Epithelial cell of esophagus (primary cell): ENCODE data around the gene MVD.

Experiments used
- DNase-seq: peaks from one replicate; pipeline ENCODE4 v3.0.0; 2010; ENCODE audit warnings: low read depth
- H3K4me3 ChIP-seq: 2 replicates; pipeline ENCODE4 v1.5.1; 2011; ENCODE audit warnings: mild to moderate bottlenecking, low read length, control low read depth
- TF ChIP-seq, protein P1 (sequence below): IDR thresholded peaks from 2 replicates; pipeline ENCODE4 v1.5.1; 2011; ENCODE audit warnings: low read depth, mild to moderate bottlenecking, low read length, control low read depth, inconsistent platforms; ENCODE audit not compliant: insufficient read depth; ENCODE audit errors: missing control alignments

The MVD gene

DNA sequence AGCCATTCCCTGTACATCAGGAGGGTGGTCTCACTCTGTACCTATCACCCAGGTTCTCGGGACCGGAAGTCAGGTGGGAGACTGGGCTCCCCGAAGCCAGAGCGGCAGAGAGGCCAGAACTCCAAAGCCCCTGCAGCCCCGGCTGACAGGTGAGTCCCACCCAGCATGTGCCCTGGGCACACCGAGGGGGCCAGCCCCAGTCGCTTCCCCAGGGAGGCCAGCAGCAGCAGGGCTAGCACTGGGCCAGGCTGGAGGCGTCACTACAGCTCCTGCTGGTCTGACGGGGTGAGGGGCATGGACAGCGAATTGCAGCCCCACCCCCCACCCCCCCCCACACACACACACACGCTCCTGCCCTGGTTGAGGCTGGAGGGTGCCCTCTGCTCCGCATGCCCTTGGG is 32.5 kb downstream of the MVD start:
- no peak for DNase-seq
- TF ChIP-seq, protein P1, sequence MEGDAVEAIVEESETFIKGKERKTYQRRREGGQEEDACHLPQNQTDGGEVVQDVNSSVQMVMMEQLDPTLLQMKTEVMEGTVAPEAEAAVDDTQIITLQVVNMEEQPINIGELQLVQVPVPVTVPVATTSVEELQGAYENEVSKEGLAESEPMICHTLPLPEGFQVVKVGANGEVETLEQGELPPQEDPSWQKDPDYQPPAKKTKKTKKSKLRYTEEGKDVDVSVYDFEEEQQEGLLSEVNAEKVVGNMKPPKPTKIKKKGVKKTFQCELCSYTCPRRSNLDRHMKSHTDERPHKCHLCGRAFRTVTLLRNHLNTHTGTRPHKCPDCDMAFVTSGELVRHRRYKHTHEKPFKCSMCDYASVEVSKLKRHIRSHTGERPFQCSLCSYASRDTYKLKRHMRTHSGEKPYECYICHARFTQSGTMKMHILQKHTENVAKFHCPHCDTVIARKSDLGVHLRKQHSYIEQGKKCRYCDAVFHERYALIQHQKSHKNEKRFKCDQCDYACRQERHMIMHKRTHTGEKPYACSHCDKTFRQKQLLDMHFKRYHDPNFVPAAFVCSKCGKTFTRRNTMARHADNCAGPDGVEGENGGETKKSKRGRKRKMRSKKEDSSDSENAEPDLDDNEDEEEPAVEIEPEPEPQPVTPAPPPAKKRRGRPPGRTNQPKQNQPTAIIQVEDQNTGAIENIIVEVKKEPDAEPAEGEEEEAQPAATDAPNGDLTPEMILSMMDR: no peak
- no peak overlapping the region for H3K4me3 ChIP-seq

DNA sequence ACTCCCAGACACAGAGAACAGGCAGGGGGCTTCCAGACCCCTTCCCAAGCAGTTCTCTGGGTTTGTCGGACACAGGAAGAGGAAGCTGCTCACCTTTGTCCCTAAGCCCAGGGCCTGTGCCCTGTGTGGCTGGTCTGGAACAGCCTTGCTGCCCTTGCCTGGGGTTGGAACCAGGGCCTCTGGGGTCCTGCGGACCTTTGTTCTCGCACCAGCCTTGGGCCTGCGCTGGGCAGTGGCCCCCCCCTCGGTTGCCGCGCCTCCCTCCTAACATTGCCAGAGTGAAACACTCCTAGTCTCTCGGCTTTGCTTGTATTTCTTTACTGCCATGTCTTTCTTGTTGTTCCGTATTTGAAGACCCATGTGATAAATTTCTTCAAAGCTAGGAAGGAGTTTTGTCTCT is 33.1 kb downstream of the MVD start:
- TF ChIP-seq, protein P1: no peak
- DNase-seq: no peak
- no peak overlapping the region for H3K4me3 ChIP-seq

DNA sequence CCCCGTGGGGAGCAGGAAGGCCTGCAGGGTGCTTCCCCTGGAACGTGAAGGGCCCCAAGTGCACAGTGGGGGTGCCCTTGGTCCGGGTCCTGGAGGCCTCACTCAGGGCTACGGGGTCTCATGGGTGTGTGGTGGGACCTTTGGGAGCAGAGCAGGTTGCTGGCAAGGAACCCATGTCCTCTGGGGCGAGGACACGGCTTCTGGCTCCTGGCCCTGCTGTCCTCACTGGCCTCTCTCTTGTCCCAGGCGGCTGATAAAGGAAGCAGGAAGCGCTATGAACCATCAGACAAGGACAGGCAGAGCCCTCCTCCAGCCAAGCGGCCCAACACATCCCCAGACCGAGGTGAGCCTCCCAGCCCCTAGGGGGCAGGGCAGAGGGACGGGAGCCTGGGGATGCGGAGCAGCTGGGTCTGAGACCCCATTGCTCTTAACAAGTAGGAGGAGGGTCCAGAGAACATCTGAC is 34.3 kb downstream of the MVD start:
- TF ChIP-seq, protein P1: no peak
- no peak overlapping the region for H3K4me3 ChIP-seq
- no peak for DNase-seq

DNA sequence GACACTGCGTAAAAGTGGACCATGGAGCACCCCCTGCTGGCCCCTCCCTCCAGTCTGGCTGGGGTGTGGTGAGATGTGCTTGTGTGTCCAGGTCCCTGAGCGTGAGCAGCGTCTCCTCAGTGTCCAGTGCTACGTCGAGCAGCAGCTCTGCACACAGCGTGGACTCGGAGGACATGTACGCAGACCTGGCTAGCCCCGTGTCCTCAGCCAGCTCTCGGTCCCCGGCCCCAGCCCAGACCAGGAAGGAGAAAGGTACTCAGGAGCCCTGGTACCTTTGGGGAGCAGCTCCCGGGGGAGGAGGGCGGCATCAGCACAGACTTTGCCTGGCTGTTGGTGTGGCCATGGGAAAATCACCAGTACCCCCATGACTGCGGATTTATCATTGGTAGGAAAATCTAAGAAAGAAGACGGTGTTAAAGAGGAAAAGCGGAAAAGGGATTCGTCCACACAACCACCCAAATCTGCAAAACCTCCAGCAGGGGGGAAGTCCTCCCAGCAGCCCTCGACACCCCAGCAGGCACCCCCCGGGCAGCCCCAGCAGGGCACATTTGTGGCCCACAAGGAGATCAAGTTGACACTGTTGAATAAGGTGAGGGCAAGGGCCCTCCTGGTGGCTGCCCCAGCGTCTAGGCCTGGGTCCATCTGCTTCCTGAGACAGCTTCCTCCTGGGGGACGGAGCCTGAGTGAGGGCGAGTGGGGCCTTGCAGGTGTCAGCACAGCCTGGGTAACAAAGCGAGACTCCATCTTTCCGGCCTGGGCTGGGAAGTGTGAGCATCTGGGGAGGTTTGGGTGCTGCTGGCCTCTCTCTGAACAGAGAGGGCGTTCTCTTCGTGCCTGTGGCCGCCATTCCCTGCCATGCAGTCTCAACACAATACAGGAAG is 35.1 kb downstream of the MVD start:
- no peak for DNase-seq
- H3K4me3 ChIP-seq: no peak overlapping the region
- TF ChIP-seq, protein P1: no peak

DNA sequence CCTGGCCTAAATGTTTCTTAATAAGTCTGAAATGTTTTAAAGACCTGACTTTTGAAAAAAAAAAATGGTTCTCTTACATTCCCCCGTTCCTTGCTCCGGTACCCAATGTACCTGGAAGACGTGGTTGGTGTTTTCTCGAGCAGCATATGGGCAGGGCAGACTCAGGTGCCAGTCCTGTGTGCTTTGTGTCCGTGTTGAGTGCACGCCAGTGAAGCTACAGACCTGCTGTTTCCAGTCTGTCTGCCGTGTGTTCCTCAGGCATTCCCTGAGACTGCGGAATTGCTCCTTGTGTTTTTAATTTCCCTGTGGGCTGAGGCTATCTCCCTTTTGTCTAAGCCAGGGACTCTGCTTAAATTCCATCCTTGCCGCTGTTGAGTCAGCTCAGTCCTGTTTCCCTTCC is 36.2 kb downstream of the MVD start:
- DNase-seq: no peak
- no peak overlapping the region for H3K4me3 ChIP-seq
- TF ChIP-seq, protein P1: no peak

DNA sequence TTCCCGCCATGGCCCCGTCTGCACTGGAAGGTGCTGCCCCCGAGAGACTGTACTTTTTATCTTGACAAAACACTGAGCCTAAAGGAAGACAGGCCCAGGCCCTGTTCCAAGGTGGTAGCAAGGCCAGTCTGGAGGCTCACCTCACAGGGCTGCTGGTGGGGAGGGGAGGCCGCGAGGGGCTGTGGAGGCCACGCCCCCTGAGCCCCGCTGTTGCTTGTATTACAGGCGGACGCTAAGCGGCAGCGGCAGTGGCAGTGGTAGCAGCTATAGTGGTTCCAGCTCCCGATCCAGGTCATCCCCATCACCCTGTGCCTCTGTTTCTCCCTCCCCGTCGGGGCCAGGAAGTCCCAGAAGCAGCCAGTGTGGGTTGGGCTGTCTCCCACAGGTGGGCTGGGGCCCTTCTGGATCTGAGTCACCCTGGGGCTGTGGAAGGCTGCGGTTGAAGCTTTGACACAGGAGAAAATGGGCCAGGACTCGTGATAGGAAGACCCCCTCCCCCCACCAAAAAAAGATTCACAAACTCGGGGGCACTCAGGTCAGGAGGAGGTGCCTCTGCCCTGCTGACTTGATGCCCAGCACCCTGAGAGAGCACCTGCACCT is 37.8 kb downstream of the MVD start:
- TF ChIP-seq, protein P1: no peak
- no peak overlapping the region for H3K4me3 ChIP-seq
- DNase-seq: no peak

DNA sequence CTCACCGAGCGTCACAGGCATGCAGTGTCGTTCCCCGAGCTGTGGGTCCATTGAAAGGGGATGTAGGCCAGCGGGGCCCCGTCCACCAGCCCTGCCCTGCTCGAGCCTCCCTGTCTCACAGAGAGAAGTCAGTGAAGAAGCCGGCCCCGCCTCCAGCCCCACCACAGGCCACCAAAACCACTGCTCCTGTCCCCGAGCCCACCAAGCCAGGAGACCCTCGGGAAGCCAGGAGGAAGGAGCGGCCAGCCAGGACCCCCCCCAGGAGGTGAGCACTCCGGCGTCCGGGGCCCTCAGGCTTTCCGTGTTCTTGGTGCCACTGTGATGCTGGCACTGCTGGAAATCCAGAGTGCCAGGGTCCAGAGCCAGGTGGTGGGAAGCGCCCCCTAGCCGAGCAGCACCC is 38.4 kb downstream of the MVD start:
- TF ChIP-seq, protein P1: no peak
- no peak overlapping the region for H3K4me3 ChIP-seq
- no peak for DNase-seq
